WTC11 (cell line): ENCODE results near the gene BANK1. TPM values are rescaled to one million over a fixed set of nuclear protein-coding genes. Genes with fewer than 3 reads are reported as not detected.

Source experiments
- ATAC-seq: fragments of 200-7000 bp; cut with Tn5 transposase; 2 replicates; pipeline ENCODE4 v1.10.0; 2021; ENCODE audit warnings: mild to moderate bottlenecking, moderate library complexity
- CTCF ChIA-PET: fragments of 300-600 bp; sonication (Branson Sonifier 250); formaldehyde crosslinking; loops from one replicate; lab custom pipeline; 2021; ENCODE audit warnings: antibody characterized with exemption; lab: Charles Lee
- POLR2A ChIA-PET: fragments of 350-600 bp; sonication (Branson Sonifier 250); formaldehyde crosslinking; loops from one replicate; lab custom pipeline; 2021; ENCODE audit warnings: antibody characterized with exemption; lab: Charles Lee
- DNase-seq: peaks from one replicate; pipeline ENCODE4 v3.0.0; 2021; ENCODE audit warnings: low spot score
- H3K27ac Mint-ChIP-seq: 2 replicates; pipeline ENCODE4 v1.8.0; 2021; ENCODE audit warnings: mixed read lengths
- H3K27me3 Mint-ChIP-seq: 2 replicates; pipeline ENCODE4 v1.8.0; 2021; ENCODE audit warnings: low read depth, mild to moderate bottlenecking, moderate library complexity, mixed read lengths
- H3K36me3 Mint-ChIP-seq: 2 replicates; pipeline ENCODE4 v1.8.0; 2021; ENCODE audit warnings: mixed read lengths
- H3K4me1 Mint-ChIP-seq: 2 replicates; pipeline ENCODE4 v1.8.0; 2022; ENCODE audit warnings: mixed read lengths
- H3K4me3 Mint-ChIP-seq: 2 replicates; pipeline ENCODE4 v1.8.0; 2021; ENCODE audit warnings: mild to moderate bottlenecking, moderate library complexity, mixed read lengths
- H3K9me3 Mint-ChIP-seq: 2 replicates; pipeline ENCODE4 v1.8.0; 2021; ENCODE audit warnings: mixed read lengths
- AFF4 ChIP-seq: sonication (generic); formaldehyde crosslinking; IDR thresholded peaks from 2 replicates; pipeline ENCODE4 v1.8.1; 2023; ENCODE audit warnings: mild to moderate bottlenecking, missing genetic modification reagents, borderline replicate concordance
- AR ChIP-seq: fragments of 250-450 bp; sonication (Bioruptor Pico); IDR thresholded peaks from 2 replicates; pipeline ENCODE4 v1.9.0; 2021; ENCODE audit warnings: mild to moderate bottlenecking
- CBFB ChIP-seq: sonication (generic); formaldehyde crosslinking; IDR thresholded peaks from 2 replicates; pipeline ENCODE4 v1.8.1; 2022; ENCODE audit warnings: mild to moderate bottlenecking, low read depth, missing genetic modification reagents
- FOXP4 ChIP-seq: sonication (generic); formaldehyde crosslinking; IDR thresholded peaks from 2 replicates; pipeline ENCODE4 v1.8.0; 2022; ENCODE audit warnings: mild to moderate bottlenecking, missing genetic modification reagents
- IRF1 ChIP-seq: sonication (generic); formaldehyde crosslinking; IDR thresholded peaks from 2 replicates; pipeline ENCODE4 v1.8.0; 2023; ENCODE audit warnings: missing genetic modification reagents
- KAT7 ChIP-seq: sonication (generic); formaldehyde crosslinking; IDR thresholded peaks from 2 replicates; pipeline ENCODE4 v1.8.1; 2023; ENCODE audit warnings: missing genetic modification reagents, mild to moderate bottlenecking, borderline replicate concordance
- MYBL2 ChIP-seq: sonication (generic); formaldehyde crosslinking; IDR thresholded peaks from 2 replicates; pipeline ENCODE4 v1.8.1; 2023; ENCODE audit warnings: mild to moderate bottlenecking, moderate library complexity, missing genetic modification reagents
- NFATC4 ChIP-seq: fragments of 250-450 bp; sonication (Bioruptor Pico); IDR thresholded peaks from 2 replicates; pipeline ENCODE4 v1.9.0; 2021; ENCODE audit warnings: mild to moderate bottlenecking
- NR2C2 ChIP-seq: sonication (generic); formaldehyde crosslinking; IDR thresholded peaks from 2 replicates; pipeline ENCODE4 v1.8.0; 2022; ENCODE audit warnings: mild to moderate bottlenecking, missing genetic modification reagents
- OVOL2 ChIP-seq: fragments of 250-450 bp; sonication (Bioruptor Pico); IDR thresholded peaks from 2 replicates; pipeline ENCODE4 v1.9.0; 2021; ENCODE audit warnings: mild to moderate bottlenecking, borderline replicate concordance
- PRDM15 ChIP-seq: sonication (generic); formaldehyde crosslinking; IDR thresholded peaks from 2 replicates; pipeline ENCODE4 v1.8.0; 2022; ENCODE audit warnings: missing genetic modification reagents
- SMAD3 ChIP-seq: sonication (generic); formaldehyde crosslinking; IDR thresholded peaks from 2 replicates; pipeline ENCODE4 v1.8.0; 2022; ENCODE audit warnings: missing genetic modification reagents, mild to moderate bottlenecking, borderline replicate concordance
- SMAD4 ChIP-seq: sonication (generic); formaldehyde crosslinking; IDR thresholded peaks from 2 replicates; pipeline ENCODE4 v1.8.0; 2022; ENCODE audit warnings: mild to moderate bottlenecking, missing genetic modification reagents
- TEAD4 ChIP-seq: sonication (generic); formaldehyde crosslinking; IDR thresholded peaks from 2 replicates; pipeline ENCODE4 v1.8.0; 2022; ENCODE audit warnings: mild to moderate bottlenecking, missing genetic modification reagents
- TP53 ChIP-seq: sonication (generic); formaldehyde crosslinking; IDR thresholded peaks from 2 replicates; pipeline ENCODE4 v1.8.1; 2023; ENCODE audit warnings: mild to moderate bottlenecking, missing genetic modification reagents
- USF2 ChIP-seq: sonication (generic); formaldehyde crosslinking; IDR thresholded peaks from 2 replicates; pipeline ENCODE4 v1.8.1; 2023; ENCODE audit warnings: mild to moderate bottlenecking, missing genetic modification reagents, moderate library complexity
- ZNF121 ChIP-seq: sonication (generic); formaldehyde crosslinking; IDR thresholded peaks from 2 replicates; pipeline ENCODE4 v1.8.0; 2023; ENCODE audit warnings: missing genetic modification reagents
- ZNF423 ChIP-seq: fragments of 250-450 bp; sonication (Bioruptor Pico); IDR thresholded peaks from 2 replicates; pipeline ENCODE4 v2.1.2; 2022; ENCODE audit warnings: mild to moderate bottlenecking, moderate library complexity
- total RNA-seq: library from RNA; stranded (reverse); gene quantifications from 3 replicates; pipeline ENCODE4 v1.2.3, GENCODE V29; 2021

The BANK1 gene
- total RNA-seq, 1 experiment from 2014 or later = 0.68 TPM

- ATAC-seq (no peak; the same call in 1 of the 2 replicates), DNase-seq (no peak)
- ChIA-PET POLR2A (no interaction called here), CTCF (no interaction called here)
- no peaks in the 10 kb centered on the region for H3K27me3 Mint-ChIP-seq
- no peaks in the 10 kb centered on the region for H3K9me3 Mint-ChIP-seq
- no peak overlapping the region for H3K4me3 Mint-ChIP-seq
- H3K36me3 Mint-ChIP-seq = no peaks in the 10 kb centered on the region
- peaks cover 11% of the 10 kb centered on the region for H3K4me1 Mint-ChIP-seq
- H3K27ac Mint-ChIP-seq = no peak overlapping the region
- no peak for TF ChIP-seq NFATC4 (CRISPR knock-in tag)
Observed at GRCh38 chr4:101831816-101832215, 41.3 kb downstream of the BANK1 start.

- TF ChIP-seq PRDM15 (CRISPR knock-in tag) (no peak), KAT7 (CRISPR knock-in tag) (no peak), CBFB (CRISPR knock-in tag) (no peak), AFF4 (no peak), ZNF423 (CRISPR knock-in tag) (no peak), AR (no peak), TP53 (CRISPR knock-in tag) (no peak), FOXP4 (CRISPR knock-in tag) (no peak), IRF1 (CRISPR knock-in tag) (no peak), ZNF121 (no peak), SMAD3 (CRISPR knock-in tag) (no peak), USF2 (no peak), MYBL2 (no peak), SMAD4 (CRISPR knock-in tag) (no peak), OVOL2 (CRISPR knock-in tag) (no peak), NR2C2 (no peak), TEAD4 (no peak)
- POLR2A ChIA-PET = no interaction called here
- Mint-ChIP-seq H3K4me3 (no peak overlapping the region), H3K9me3 (no peaks in the 10 kb centered on the region), H3K4me1 (peaks cover 11% of the 10 kb centered on the region), H3K27ac (no peak overlapping the region), H3K27me3 (no peaks in the 10 kb centered on the region), H3K36me3 (no peaks in the 10 kb centered on the region)
- CTCF ChIA-PET = no interaction called here
- DNase-seq (no peak), ATAC-seq (no peak)
Observed at GRCh38 chr4:101833480-101833879, 43.0 kb downstream of the BANK1 start.
